ENCODE data around the gene MED12L. TPM values are rescaled to one million over a fixed set of nuclear protein-coding genes. Genes with fewer than 3 reads are reported as not detected.

MED12L gene
- total and polyA plus RNA-seq, 10 of the 15 experiments (the other 5 are each of a cell fraction or from before 2014, with no cell fraction given) = 0.01 to 0.06 (median 0.03) TPM; not detected in 2

DNA sequence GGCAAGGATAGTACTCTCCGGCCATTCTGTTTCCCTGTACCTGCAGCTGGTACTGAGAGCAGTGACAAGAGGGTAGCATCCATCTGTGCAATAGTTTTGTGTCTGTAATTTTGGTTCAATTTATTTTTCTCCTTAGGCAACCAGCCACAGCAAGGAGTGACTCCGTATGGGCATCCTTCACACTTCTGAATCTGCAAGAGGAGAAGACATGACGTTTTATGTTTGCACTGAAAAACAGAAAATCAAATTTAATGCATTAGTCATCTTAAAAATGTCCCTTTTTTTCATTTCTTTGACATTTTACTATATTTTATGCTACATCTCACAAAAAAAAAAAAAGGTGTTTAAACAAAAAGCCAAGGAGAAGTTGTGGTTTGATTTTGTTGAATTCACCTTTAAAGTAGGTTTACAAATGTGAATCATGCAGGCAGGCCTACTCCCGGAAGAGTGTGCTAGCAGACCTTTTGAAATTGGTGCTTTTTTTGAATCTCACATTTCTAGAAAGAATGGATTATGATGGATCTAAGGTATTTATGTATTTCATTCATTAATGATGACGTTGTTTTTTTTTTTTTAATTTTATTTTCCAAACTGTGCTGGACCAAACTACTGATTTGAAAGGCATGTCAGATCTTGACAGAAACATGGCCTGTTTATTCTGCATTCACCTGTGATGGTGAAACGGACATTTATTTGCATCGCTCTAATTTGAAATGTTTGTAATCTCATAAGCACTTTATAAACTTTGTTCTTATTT lies 347.3 kb downstream of the MED12L start:
- Histone ChIP-seq H3K4me2 (ENCODE audit: control insufficient read depth, insufficient read depth) (no peak overlapping the region), H3K9ac (ENCODE audit: control insufficient read depth, insufficient read depth, low read length) (no peak overlapping the region), H3K27ac (ENCODE audit: control insufficient read depth, insufficient read depth) (no peak overlapping the region), H3K27me3 (replicated peaks in 1 of 2; ENCODE audit: control insufficient read depth in 2 of 2, insufficient read depth in 2 of 2, low read length in 1 of 2) (no peaks in the 10 kb centered on the region), H4K20me1 (ENCODE audit: control insufficient read depth, insufficient read depth) (no peaks in the 10 kb centered on the region), H3K4me3 (no peak overlapping the region), H3K9me3 (replicated peaks; ENCODE audit: control insufficient read depth, insufficient read depth, low read length) (no peaks in the 10 kb centered on the region), H2AFZ (ENCODE audit: control insufficient read depth, low read depth, low read length) (no peak overlapping the region), H3K79me2 (ENCODE audit: control insufficient read depth, insufficient read depth, low read length) (no peaks in the 10 kb centered on the region), H3K36me3 (ENCODE audit: control insufficient read depth in 2 of 2, insufficient read depth in 2 of 2, low read length in 1 of 2) (no peaks in the 10 kb centered on the region), H3K4me1 (ENCODE audit: control insufficient read depth, insufficient read depth, low read length) (no peaks in the 10 kb centered on the region)
- RAD21 ChIA-PET (ENCODE audit: unreplicated experiment) = no interaction called here
- no peak for ATAC-seq
- 28% methylated on average over 7 of the region's 7 CpGs for WGBS (ENCODE audit: insufficient coverage, insufficient replicate concordance, low lambda C conversion rate, missing lambda C conversion rate)
- SMC1A ChIA-PET (ENCODE audit: uncharacterized antibody, unreplicated experiment) = interaction anchor here (1.5 kb wide), 1 partner anchor 48 kb away, joined by 4 read pairs; the partner anchor contains the start of gene P2RY12
- in situ Hi-C loops (cut with MboI) (loop anchor here (10.0 kb wide), 1 partner anchor 402 kb away; no protein-coding TSS in a partner anchor), intact Hi-C loops (cut with micrococcal nuclease; ENCODE audit: unreplicated experiment) (no loop called here)
- no peak for FAIRE-seq
- POLR2A ChIA-PET = no interaction called here
- CTCF ChIA-PET = no interaction called here
- TF ChIP-seq FOXK2 (IDR thresholded peaks at IDR 0.05) (no peak), LARP7 (IDR thresholded peaks at IDR 0.05) (no peak), ATF7 (IDR thresholded peaks at IDR 0.05; ENCODE audit: low read depth) (no peak), PML (IDR thresholded peaks at IDR 0.05; ENCODE audit: low read length) (no peak), SIN3A (IDR thresholded peaks at IDR 0.05; ENCODE audit: low read depth, low read length) (no peak), CBFB (IDR thresholded peaks at IDR 0.05; ENCODE audit: low read depth) (no peak), FOS (IDR thresholded peaks at IDR 0.05; ENCODE audit: borderline replicate concordance, extremely low read depth, insufficient read length) (no peak), PBX3 (IDR thresholded peaks at IDR 0.05; ENCODE audit: insufficient replicate concordance, low read depth, low read length) (no peak), ESRRA (IDR thresholded peaks at IDR 0.05; ENCODE audit: low read length) (no peak), WRNIP1 (IDR thresholded peaks at IDR 0.05; ENCODE audit: borderline replicate concordance, low read depth, low read length) (no peak), RBBP5 (conservative IDR thresholded peaks at IDR 0.05) (no peak), YBX1 (IDR thresholded peaks at IDR 0.05) (no peak), CBX3 (IDR thresholded peaks at IDR 0.05; ENCODE audit: borderline replicate concordance, low read depth) (no peak), SREBF1 (IDR thresholded peaks at IDR 0.05; ENCODE audit: low read length) (no peak)
- TF ChIP-seq, protein P1, sequence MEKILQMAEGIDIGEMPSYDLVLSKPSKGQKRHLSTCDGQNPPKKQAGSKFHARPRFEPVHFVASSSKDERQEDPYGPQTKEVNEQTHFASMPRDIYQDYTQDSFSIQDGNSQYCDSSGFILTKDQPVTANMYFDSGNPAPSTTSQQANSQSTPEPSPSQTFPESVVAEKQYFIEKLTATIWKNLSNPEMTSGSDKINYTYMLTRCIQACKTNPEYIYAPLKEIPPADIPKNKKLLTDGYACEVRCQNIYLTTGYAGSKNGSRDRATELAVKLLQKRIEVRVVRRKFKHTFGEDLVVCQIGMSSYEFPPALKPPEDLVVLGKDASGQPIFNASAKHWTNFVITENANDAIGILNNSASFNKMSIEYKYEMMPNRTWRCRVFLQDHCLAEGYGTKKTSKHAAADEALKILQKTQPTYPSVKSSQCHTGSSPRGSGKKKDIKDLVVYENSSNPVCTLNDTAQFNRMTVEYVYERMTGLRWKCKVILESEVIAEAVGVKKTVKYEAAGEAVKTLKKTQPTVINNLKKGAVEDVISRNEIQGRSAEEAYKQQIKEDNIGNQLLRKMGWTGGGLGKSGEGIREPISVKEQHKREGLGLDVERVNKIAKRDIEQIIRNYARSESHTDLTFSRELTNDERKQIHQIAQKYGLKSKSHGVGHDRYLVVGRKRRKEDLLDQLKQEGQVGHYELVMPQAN (conservative IDR thresholded peaks at IDR 0.05) = no peak
- TF ChIP-seq, protein P2, sequence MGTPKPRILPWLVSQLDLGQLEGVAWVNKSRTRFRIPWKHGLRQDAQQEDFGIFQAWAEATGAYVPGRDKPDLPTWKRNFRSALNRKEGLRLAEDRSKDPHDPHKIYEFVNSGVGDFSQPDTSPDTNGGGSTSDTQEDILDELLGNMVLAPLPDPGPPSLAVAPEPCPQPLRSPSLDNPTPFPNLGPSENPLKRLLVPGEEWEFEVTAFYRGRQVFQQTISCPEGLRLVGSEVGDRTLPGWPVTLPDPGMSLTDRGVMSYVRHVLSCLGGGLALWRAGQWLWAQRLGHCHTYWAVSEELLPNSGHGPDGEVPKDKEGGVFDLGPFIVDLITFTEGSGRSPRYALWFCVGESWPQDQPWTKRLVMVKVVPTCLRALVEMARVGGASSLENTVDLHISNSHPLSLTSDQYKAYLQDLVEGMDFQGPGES (IDR thresholded peaks at IDR 0.05) = no peak
- no TSS peak for BruUV-seq (replicated peaks)
- DNase-seq (ENCODE audit: low read depth, low spot score) = no peak

Data from GM12878 (cell line).